Ishikawa (cell line): ENCODE measurements around the gene ARHGAP32.
A peak's percentile ranks its signal among the peaks of the same experiment; 100 is the strongest.

Experiments used
- CEBPB ChIP-seq: IDR thresholded peaks from 2 replicates; pipeline ENCODE4 v1.6.1; 2012
- CREB1 ChIP-seq: IDR thresholded peaks from 2 replicates; pipeline ENCODE4 v1.6.1; 2012; ENCODE audit warnings: low read depth
- EGR1 ChIP-seq: IDR thresholded peaks from 2 replicates; pipeline ENCODE4 v1.6.1; 2012
- EP300 ChIP-seq: IDR thresholded peaks from 2 replicates; pipeline ENCODE4 v1.6.1; 2012; ENCODE audit warnings: borderline replicate concordance
- FOXM1 ChIP-seq: IDR thresholded peaks from 2 replicates; pipeline ENCODE4 v1.6.1; 2012; ENCODE audit warnings: low read depth, borderline replicate concordance
- MAX ChIP-seq: IDR thresholded peaks from 2 replicates; pipeline ENCODE4 v1.6.1; 2012
- NFIC ChIP-seq: IDR thresholded peaks from 2 replicates; pipeline ENCODE4 v1.6.1; 2012
- RAD21 ChIP-seq: IDR thresholded peaks from 2 replicates; pipeline ENCODE4 v1.6.1; 2012; ENCODE audit warnings: low read depth
- TAF1 ChIP-seq: IDR thresholded peaks from 2 replicates; pipeline ENCODE4 v1.6.1; 2012; ENCODE audit warnings: low read depth, mild to moderate bottlenecking
- YY1 ChIP-seq: IDR thresholded peaks from 2 replicates; pipeline ENCODE4 v1.6.1; 2012; ENCODE audit warnings: low read depth
- ZBTB7A ChIP-seq: IDR thresholded peaks from 2 replicates; pipeline ENCODE4 v1.6.1; 2012; ENCODE audit warnings: low read depth
- TF ChIP-seq, protein P1 (sequence below): IDR thresholded peaks from 2 replicates; pipeline ENCODE4 v1.6.1; 2012; ENCODE audit warnings: low read depth, mild to moderate bottlenecking
- TF ChIP-seq, protein P2 (sequence below): IDR thresholded peaks from 2 replicates; pipeline ENCODE4 v1.6.1; 2012

GRCh38 chr11:128926437-128927107 is 265.6 kb downstream of the ARHGAP32 start:
- TF ChIP-seq RAD21 (no peak), YY1 (no peak), FOXM1 (peak; percentile 77; the same call in 1 of the 2 replicates), CREB1 (no peak), MAX (no peak; the same call in none of the 2 replicates), EP300 (peak; percentile 89), CEBPB (no peak), TAF1 (0 out of 2 replicates have a peak, but pooled peaks have one; percentile 18), NFIC (peak; percentile 84), ZBTB7A (peak; percentile 52; the same call in 1 of the 2 replicates), EGR1 (no peak)
- TF ChIP-seq, protein P1, sequence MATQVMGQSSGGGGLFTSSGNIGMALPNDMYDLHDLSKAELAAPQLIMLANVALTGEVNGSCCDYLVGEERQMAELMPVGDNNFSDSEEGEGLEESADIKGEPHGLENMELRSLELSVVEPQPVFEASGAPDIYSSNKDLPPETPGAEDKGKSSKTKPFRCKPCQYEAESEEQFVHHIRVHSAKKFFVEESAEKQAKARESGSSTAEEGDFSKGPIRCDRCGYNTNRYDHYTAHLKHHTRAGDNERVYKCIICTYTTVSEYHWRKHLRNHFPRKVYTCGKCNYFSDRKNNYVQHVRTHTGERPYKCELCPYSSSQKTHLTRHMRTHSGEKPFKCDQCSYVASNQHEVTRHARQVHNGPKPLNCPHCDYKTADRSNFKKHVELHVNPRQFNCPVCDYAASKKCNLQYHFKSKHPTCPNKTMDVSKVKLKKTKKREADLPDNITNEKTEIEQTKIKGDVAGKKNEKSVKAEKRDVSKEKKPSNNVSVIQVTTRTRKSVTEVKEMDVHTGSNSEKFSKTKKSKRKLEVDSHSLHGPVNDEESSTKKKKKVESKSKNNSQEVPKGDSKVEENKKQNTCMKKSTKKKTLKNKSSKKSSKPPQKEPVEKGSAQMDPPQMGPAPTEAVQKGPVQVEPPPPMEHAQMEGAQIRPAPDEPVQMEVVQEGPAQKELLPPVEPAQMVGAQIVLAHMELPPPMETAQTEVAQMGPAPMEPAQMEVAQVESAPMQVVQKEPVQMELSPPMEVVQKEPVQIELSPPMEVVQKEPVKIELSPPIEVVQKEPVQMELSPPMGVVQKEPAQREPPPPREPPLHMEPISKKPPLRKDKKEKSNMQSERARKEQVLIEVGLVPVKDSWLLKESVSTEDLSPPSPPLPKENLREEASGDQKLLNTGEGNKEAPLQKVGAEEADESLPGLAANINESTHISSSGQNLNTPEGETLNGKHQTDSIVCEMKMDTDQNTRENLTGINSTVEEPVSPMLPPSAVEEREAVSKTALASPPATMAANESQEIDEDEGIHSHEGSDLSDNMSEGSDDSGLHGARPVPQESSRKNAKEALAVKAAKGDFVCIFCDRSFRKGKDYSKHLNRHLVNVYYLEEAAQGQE = no peak
- TF ChIP-seq, protein P2, sequence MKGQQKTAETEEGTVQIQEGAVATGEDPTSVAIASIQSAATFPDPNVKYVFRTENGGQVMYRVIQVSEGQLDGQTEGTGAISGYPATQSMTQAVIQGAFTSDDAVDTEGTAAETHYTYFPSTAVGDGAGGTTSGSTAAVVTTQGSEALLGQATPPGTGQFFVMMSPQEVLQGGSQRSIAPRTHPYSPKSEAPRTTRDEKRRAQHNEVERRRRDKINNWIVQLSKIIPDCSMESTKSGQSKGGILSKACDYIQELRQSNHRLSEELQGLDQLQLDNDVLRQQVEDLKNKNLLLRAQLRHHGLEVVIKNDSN = no peak
